ENCODE results near the gene ZNF319. TPM values are rescaled to one million over a fixed set of nuclear protein-coding genes. Genes with fewer than 3 reads are reported as not detected.

The ZNF319 gene
- total RNA-seq, 2 experiments from 2014 or later = 19.8 to 20.2 TPM

DNA sequence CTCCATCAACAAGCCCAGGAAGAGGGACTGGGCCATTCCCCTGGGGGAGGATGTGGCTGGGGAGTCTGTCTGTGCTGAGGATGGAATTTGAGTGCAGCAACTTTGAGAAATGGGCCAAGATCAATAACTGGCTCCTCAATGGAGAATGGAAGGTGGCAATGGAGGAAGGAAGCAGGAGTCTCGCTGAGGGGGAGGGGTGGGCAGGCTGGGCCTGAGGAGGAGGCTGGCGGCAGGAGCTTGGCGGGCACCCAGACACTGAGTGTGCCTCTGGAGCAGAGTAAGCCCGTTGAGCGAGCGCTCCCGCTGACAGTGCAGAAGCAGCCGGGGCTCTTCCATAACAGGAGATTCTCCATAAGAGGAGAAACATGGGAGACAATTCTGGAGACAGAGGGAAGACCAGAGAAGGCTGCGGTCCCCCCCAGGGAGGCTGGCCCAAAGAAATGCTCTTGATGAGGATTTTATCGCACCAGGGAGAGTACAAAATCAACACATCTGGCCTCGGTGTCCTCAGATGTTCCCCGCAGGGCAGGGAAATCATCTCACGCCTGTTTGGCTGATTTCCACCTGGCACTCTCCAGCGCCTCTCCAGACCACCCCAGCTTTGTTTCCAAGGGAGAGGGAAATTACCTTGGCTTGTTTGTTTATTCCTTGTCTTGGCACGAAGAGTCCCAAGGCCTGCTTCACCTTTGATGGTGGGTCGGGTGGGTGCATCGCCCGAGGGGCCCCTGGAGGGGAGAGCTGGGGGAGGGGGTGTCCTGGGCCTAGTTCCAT lies 22.3 kb upstream of the ZNF319 start:
- no peak for DNase-seq
- Mint-ChIP-seq H3K4me3 (no peak overlapping the region), H3K27ac (no peak overlapping the region), H3K36me3 (ENCODE audit: low read depth) (peaks cover 7% of the 10 kb centered on the region), H3K9me3 (no peaks in the 10 kb centered on the region), H3K4me1 (peaks cover 20% of the 10 kb centered on the region), H3K27me3 (peaks cover 9% of the 10 kb centered on the region)
- ChIA-PET POLR2A (interaction anchor here (0.7 to 1.8 kb wide), 3 partner anchors 8 to 106 kb away, joined by 3 to 9 read pairs (median 3); partner anchors contain the start of gene CFAP20), CTCF (interaction anchor here (1.6 to 2.6 kb wide), 4 partner anchors 9 to 107 kb away, joined by 4 to 7 read pairs (median 6); partner anchors contain the start of gene CFAP20)

DNA sequence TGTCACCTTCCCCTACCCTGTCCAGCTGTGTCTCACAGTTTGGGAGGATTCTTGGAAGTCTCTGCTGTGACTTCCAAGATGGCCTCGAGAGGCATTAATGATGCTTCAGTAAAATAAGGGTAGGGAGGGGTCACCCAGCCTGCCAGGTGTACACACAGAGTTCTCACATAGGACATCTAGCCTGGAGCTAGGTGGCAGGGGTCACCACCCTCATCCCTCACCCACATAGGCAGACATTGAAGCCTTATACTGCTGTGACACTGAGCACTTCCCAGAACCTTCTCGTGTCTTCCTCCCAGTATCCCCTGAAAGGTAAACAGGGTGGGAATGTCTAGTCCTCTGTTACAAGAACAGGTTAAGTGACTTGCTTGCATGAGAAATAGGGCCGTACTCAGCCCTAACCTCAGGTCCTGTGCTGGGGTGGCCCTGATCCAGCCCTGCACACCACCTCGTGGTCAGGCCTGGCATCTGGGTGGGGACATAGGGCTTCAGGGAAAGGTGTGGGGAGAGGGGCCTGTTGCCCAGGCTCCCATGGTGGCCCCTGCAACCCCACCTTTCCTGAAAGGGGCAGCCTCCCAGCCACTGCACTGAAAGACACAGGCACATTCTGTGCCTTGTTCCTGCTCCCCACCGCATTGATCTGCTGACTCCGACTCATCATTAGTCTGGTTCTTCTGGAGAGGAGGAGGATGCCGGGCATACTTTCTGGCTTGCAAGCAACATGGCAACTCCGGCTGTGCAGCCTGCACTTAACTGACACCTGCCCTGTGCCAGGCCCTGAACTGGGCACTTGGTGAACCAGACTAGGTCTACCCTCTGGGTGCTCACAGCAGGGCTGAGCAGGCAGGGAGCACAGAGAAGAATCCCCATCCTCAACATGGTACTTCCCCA lies 21.4 kb upstream of the ZNF319 start:
- H3K27me3 Mint-ChIP-seq = peaks cover 9% of the 10 kb centered on the region
- no peaks in the 10 kb centered on the region for H3K9me3 Mint-ChIP-seq
- ChIA-PET CTCF (interaction anchor here (1.6 kb wide), 1 partner anchor 8 kb away, joined by 4 read pairs; no protein-coding TSS in a partner anchor), POLR2A (no interaction called here)
- H3K36me3 Mint-ChIP-seq (ENCODE audit: low read depth) = peaks cover 7% of the 10 kb centered on the region
- no peak overlapping the region for H3K4me3 Mint-ChIP-seq
- no peak for DNase-seq
- H3K27ac Mint-ChIP-seq = no peak overlapping the region
- H3K4me1 Mint-ChIP-seq = peaks cover 20% of the 10 kb centered on the region

DNA sequence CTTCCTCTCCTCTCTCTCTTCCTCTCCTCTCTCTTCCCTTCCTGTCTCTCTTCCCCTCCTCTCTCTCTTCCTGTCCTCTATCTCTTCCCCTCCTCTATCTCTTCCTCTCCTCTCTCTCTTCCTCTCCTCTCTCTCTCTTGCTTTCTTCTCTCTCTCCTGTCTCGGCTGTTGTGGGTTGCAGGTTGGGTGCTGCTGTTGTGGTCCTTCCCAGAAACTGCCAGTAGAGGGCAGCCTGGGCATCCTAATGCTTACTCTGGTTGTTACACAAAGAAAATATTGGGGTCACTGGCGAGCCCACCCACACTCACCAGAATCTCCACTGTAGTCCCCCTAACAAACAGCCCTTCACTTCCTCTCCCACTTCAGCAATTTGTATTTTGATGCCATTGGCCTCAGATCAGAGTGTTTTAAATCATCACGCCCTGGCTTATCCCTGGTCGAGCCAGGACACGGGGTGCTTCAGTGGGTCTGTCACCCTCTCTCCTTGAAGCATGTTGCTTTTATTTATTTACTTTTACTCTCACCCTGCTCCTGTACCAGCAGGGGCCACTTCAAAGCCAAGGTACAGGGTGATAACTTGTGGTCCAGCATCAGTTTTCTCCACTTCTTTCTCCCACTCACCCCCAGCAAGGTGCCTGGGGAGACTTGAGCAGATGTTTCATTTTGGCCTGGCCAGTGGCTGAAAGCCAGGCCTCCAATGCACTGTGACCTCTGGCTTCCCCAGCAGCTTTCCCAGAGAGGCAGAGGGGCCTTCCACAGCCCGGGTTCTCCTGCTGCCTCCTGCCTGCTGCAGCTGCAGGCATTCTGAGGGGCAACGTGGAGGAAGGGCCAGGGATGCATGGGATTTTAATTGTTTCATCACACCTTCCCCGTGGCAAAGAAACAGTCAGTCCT lies 20.4 kb upstream of the ZNF319 start:
- Mint-ChIP-seq H3K27ac (peak overlapping the region; percentile 64), H3K4me1 (peaks cover 20% of the 10 kb centered on the region), H3K27me3 (peaks cover 5% of the 10 kb centered on the region), H3K36me3 (ENCODE audit: low read depth) (peaks cover 7% of the 10 kb centered on the region), H3K4me3 (no peak overlapping the region), H3K9me3 (no peaks in the 10 kb centered on the region)
- ChIA-PET POLR2A (no interaction called here), CTCF (no interaction called here)
- DNase-seq = peak; percentile 75

DNA sequence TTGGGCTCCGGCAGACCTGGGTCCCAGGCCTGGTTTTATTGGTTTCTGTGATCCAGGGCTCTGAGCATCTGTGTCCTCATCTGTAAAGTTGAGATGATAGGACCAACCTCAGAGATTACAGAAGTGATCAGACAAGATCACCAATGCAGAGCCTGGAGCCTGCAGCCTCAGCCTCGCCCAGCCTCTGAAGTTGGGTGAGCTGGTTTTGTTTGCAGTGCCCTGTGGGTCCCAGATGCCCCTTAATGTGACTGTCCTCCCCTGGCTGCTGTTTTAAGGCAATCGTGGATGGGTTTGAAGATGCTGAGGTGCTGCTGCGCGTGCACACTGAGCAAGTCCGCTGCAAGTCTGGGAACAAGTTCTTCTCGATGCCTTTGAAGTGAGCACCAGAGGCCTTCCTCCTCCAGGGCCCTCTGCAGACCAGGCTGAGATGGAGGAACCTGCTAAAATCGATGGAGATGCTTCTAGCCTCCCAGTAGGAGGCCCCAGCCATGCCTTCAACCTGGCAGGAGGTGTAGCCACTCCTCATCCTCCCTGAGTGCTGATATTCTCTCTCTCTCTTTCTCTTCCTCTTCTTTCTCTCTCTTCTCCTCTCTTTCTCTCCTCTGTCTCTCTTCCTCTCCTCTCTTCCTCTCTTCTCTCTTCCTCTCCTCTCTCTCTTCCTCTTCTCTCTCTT lies 19.5 kb upstream of the ZNF319 start:
- DNase-seq = no peak
- Mint-ChIP-seq H3K4me3 (no peak overlapping the region), H3K27ac (peak overlapping the region; percentile 64), H3K4me1 (peaks cover 19% of the 10 kb centered on the region), H3K9me3 (no peaks in the 10 kb centered on the region), H3K36me3 (ENCODE audit: low read depth) (peaks cover 7% of the 10 kb centered on the region), H3K27me3 (peaks cover 4% of the 10 kb centered on the region)
- ChIA-PET POLR2A (no interaction called here), CTCF (interaction anchor here (1.0 kb wide), 1 partner anchor 101 kb away, joined by 3 read pairs; no protein-coding TSS in a partner anchor)

DNA sequence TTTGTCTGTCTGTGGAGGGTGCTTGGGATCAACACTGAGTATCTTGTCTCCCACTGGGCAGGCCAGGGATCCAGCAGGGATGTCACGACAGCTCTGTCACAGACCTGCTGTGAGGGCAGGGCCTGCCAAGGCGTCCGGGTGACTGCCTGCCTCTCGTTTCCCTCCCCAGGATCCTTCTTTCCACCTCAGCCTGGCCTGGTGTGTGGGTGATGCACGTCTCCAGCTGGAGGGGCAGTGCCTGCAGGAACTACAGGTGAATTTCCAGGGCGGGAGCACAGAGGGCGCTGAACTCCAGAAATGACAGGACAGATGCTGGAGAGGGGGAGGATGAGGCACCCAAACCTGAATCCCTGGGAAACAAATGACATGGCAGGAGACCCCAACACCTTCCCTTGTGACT lies 18.3 kb upstream of the ZNF319 start:
- POLR2A ChIA-PET = no interaction called here
- Mint-ChIP-seq H3K27me3 (no peaks in the 10 kb centered on the region), H3K9me3 (no peaks in the 10 kb centered on the region), H3K4me1 (peaks cover 12% of the 10 kb centered on the region), H3K27ac (no peak overlapping the region), H3K4me3 (no peak overlapping the region), H3K36me3 (ENCODE audit: low read depth) (peaks cover 7% of the 10 kb centered on the region)
- no peak for DNase-seq
- CTCF ChIA-PET = no interaction called here

DNA sequence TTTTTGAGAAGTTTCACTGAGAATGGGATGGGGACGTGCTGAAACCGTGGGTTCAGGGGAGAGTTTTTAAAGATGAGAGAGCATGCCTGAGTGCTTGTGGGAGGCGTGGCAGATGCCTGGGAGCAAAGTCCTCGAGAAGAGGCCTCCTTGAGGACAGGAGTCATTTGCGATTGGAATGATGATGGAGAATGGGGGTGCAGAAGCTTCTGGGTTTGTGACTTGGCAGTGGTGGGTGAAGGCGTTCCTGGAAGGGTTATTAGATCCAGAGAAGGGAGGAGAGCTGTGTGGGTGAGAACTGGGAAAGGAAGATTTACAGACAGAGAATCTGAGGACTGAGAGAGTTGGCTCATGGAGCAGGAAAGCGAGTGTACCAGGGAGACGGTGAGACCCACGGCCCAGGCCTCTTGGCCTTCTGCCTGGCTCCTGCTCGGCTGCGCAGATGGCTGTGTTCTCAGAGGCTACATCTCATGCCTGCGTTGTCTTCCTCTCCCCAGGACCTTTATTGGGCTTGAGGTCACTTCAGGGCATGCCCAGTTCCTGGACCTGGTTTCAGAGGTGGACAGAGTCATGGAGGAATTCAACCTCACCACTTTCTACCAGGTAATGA lies 16.5 kb upstream of the ZNF319 start:
- CTCF ChIA-PET = no interaction called here
- Mint-ChIP-seq H3K27me3 (no peaks in the 10 kb centered on the region), H3K27ac (no peak overlapping the region), H3K9me3 (no peaks in the 10 kb centered on the region), H3K4me3 (no peak overlapping the region), H3K36me3 (ENCODE audit: low read depth) (peaks cover 9% of the 10 kb centered on the region), H3K4me1 (peaks cover 9% of the 10 kb centered on the region)
- no peak for DNase-seq
- POLR2A ChIA-PET = no interaction called here

DNA sequence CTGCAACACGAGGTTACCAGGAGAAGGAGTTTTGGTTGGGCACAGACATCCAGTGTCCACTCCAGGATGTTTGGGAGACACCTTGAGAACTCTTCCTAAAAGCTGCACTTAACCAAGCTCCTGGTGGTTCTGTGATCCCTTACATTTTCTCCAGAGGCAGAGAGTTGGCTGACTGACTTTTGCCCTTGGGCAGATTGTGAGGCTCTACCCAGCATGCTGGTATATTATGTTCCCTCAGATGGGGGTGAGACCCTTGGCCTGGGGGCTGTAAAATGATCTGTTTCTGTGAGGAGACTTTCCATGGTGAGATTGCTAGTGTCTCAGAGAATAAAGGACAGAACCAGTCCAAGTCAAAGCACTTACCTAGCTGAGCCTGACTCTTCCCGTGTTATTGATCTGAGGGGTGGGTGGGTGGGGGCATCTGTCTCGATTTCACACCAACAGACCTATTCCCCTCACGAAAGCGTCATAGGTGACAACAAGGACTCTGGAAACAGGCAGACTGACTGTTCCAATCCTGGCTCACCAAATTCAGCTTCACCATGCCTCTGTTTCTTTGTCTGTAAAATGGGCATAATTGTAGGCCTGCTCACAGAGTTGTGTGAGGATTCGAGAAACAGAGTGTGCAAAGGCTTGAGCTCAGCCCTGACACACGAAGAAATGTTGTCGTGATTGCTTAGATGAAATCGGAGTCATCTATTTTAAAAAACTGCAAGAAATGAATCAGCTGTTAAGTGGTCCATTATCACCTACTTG lies 12.9 kb upstream of the ZNF319 start:
- Mint-ChIP-seq H3K27ac (no peak overlapping the region), H3K27me3 (no peaks in the 10 kb centered on the region), H3K36me3 (ENCODE audit: low read depth) (peaks cover 21% of the 10 kb centered on the region), H3K4me1 (no peaks in the 10 kb centered on the region), H3K4me3 (no peak overlapping the region), H3K9me3 (no peaks in the 10 kb centered on the region)
- ChIA-PET CTCF (interaction anchor here (1.1 to 1.3 kb wide), 3 partner anchors 10 to 114 kb away, joined by 3 to 4 read pairs (median 3); no protein-coding TSS in a partner anchor), POLR2A (interaction anchor here (1.0 kb wide), 1 partner anchor 10 kb away, joined by 3 read pairs; no protein-coding TSS in a partner anchor)
- DNase-seq = no peak

DNA sequence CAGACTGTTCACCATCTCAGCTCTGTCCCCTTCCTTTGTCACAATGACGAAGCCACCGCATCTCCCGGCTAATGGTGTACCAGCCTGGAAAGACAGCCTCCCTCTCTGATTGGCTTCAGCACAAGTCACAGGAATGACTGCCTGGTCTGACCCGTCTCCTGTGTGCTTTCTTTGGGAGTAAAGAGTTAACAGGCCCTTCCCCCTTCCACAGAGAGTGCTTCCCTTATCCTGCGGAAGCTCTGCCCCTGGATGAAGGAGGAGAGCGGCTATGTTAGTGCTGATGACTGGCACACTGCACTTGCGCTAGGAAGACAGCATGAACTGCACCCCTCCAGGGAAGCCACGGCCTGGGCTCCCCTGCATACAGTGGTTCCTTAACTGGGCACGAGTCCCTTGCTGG lies 12.0 kb upstream of the ZNF319 start:
- Mint-ChIP-seq H3K27ac (no peak overlapping the region), H3K9me3 (no peaks in the 10 kb centered on the region), H3K4me1 (no peaks in the 10 kb centered on the region), H3K4me3 (no peak overlapping the region), H3K36me3 (ENCODE audit: low read depth) (peaks cover 21% of the 10 kb centered on the region), H3K27me3 (no peaks in the 10 kb centered on the region)
- CTCF ChIA-PET = interaction anchor here (1.3 kb wide), 1 partner anchor 113 kb away, joined by 3 read pairs; no protein-coding TSS in a partner anchor
- POLR2A ChIA-PET = interaction anchor here (1.0 kb wide), 1 partner anchor 11 kb away, joined by 3 read pairs; no protein-coding TSS in a partner anchor
- no peak for DNase-seq

DNA sequence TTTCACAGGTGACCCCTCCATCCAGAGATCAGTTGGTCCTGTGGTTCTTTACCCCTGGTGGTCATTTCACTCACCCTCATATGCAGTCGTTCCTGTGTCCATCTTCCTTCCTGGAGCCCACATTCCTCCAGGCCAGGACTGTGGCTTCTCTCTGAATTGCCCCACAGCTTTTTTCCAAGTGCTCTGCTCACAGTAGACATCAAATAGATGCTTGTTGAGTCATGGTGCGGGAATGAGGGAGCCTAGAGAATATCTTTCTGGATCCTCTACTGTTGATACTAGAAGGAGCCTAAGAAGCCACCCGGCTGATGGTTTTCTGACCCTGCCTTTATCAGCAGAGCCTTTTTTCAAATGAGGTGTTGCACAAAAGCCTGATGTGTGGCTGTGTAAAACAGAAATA lies 11.2 kb upstream of the ZNF319 start:
- ChIA-PET CTCF (no interaction called here), POLR2A (no interaction called here)
- Mint-ChIP-seq H3K9me3 (peaks cover 2% of the 10 kb centered on the region), H3K4me3 (no peak overlapping the region), H3K36me3 (ENCODE audit: low read depth) (peaks cover 28% of the 10 kb centered on the region), H3K4me1 (no peaks in the 10 kb centered on the region), H3K27me3 (no peaks in the 10 kb centered on the region), H3K27ac (no peak overlapping the region)
- DNase-seq = no peak

DNA sequence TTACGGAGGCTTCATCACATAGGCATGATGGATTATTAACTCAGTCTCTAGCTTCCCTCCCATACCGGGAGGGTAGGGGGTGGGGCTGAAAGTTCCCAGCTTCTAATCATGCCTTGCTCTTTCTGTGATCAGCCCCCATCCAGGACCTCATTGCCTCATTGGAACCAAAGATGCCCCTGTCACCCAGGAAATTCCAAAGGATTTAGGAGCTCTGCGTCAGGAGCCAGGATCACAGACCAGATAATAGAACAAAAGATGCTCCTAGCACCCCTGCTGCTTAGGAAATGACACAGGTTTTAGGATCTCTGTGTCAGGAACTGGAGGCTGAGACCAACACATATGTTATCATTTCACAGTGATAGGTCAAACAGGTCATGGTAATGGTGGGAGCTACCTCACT lies 10.4 kb upstream of the ZNF319 start:
- DNase-seq = no peak
- Mint-ChIP-seq H3K36me3 (ENCODE audit: low read depth) (peaks cover 35% of the 10 kb centered on the region), H3K4me3 (no peak overlapping the region), H3K27ac (no peak overlapping the region), H3K4me1 (no peaks in the 10 kb centered on the region), H3K9me3 (peaks cover 2% of the 10 kb centered on the region), H3K27me3 (no peaks in the 10 kb centered on the region)
- ChIA-PET CTCF (interaction anchor here (1.0 kb wide), 1 partner anchor 87 kb away, joined by 3 read pairs; no protein-coding TSS in a partner anchor), POLR2A (no interaction called here)

DNA sequence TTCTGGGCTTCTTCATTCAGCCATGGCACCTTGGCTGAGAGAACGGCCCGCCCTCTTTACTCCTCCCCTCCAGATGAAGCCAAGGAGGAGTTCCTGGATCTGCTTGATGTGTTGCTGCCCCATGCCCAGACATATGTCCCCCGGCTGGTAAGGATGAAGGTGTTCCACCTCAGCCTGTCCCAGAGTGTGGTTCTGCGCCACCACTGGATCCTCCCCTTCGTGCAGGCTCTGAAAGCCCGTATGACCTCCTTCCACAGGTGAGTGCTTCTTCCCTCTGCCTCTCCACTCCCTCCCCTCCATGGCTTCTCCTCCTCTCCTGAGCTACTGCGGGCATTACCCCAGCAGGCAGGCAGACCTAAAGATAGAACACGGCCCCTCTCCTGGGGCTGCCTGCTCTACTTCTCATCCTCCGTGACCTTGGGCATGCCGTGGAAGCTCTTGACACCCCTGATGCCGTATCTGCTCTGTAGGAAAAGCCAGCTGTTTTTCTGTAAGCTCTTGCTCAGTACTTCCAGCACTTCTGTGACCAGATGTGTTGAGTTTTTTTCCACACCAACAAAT lies 9.5 kb upstream of the ZNF319 start:
- CTCF ChIA-PET = interaction anchor here (0.6 to 1.0 kb wide), 2 partner anchors 73 to 88 kb away, joined by 3 to 6 read pairs; no protein-coding TSS in a partner anchor
- Mint-ChIP-seq H3K27me3 (no peaks in the 10 kb centered on the region), H3K4me3 (no peak overlapping the region), H3K27ac (no peak overlapping the region), H3K4me1 (peaks cover 2% of the 10 kb centered on the region), H3K36me3 (ENCODE audit: low read depth) (peaks cover 37% of the 10 kb centered on the region), H3K9me3 (peaks cover 2% of the 10 kb centered on the region)
- POLR2A ChIA-PET = no interaction called here
- no peak for DNase-seq
